HFF-Myc (cell line): ENCODE data around the gene CEP295NL.

ENCODE experiments used
- DNase-seq: peaks from one replicate; pipeline ENCODE4 v3.0.0-alpha.2; 2011; ENCODE audit warnings: low read depth; ENCODE audit errors: extremely low read depth
- H3K4me3 ChIP-seq: replicated peaks from 2 replicates; pipeline ENCODE4 v1.5.1; 2011; ENCODE audit warnings: low read depth, mild to moderate bottlenecking, control low read depth, low read length
- TF ChIP-seq, protein P1 (sequence below): IDR thresholded peaks from 2 replicates; pipeline ENCODE4 v1.5.1; 2012; ENCODE audit warnings: mild to moderate bottlenecking, low read depth, low read length, control low read depth; ENCODE audit errors: missing control alignments

The CEP295NL gene, protein sequence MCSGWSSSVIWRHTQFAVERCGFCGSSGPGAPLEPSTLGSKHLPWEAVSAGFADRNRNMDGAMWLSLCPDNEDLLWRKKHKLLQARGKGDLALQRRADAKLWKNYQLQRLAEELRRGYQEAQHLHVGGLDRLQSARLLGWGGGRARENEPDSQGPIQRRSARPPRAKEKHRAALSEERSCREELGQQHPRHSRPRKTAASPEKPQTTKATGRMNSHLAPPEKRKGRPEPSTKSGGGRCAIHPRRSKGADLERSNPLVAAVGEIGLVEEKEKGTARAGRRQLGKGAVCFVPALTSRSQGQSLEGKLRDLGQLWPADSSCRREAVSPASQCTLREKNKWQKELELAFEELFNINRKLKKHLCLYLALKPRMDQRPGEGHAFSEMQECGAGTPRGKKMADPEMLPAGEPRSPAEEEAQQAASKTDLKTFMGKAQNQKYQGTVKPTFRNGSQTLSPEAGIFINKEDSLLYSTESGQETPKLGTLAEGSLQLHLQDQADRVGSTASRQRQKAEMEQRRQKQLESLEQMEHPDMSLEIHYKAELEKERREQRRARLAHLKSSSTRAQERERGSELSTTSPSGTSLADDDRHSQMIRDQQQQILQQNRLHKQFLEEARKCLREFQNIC

DNA sequence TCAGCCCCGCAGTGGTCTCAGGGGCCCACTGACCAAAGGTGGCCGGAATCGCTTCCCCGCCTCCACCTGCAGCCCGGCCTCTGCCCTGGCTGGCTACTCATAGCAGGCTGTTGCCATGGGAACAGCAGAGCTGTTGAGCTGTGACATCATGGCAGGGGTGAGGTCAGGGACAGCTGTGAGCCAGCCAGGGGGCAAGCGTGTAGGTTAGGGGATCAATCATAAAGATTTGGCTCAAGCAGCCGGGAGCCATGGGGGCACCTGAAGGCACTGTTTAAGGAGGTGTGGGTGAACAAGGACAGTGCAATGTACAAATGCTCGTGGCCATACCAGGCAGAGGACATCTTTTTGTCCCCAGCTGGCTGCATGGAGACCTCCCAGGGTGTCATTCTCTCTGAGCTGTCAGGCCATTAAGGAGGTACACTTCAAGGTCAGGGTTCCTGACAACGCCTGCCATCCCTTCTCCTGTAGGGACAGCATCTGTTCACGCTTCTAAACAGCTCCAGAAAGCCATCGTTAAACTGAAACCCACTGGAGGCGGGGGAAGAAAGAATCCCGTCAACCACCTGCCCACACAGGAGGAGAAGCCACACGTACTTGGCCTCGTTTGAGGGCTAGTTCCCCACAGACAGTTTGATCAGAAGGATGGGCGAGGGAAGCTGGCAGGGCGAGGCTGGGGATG is at the start of gene CEP295NL:
Gene CEP295NL, minus strand, starts transcription at position 101 of the 679 bp plus-strand sequence. CDS start 1,373 bp downstream, outside the sequence.
- no peak for DNase-seq
- TF ChIP-seq, protein P1, sequence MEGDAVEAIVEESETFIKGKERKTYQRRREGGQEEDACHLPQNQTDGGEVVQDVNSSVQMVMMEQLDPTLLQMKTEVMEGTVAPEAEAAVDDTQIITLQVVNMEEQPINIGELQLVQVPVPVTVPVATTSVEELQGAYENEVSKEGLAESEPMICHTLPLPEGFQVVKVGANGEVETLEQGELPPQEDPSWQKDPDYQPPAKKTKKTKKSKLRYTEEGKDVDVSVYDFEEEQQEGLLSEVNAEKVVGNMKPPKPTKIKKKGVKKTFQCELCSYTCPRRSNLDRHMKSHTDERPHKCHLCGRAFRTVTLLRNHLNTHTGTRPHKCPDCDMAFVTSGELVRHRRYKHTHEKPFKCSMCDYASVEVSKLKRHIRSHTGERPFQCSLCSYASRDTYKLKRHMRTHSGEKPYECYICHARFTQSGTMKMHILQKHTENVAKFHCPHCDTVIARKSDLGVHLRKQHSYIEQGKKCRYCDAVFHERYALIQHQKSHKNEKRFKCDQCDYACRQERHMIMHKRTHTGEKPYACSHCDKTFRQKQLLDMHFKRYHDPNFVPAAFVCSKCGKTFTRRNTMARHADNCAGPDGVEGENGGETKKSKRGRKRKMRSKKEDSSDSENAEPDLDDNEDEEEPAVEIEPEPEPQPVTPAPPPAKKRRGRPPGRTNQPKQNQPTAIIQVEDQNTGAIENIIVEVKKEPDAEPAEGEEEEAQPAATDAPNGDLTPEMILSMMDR = no peak
- no peak within 1 kb of the TSS for H3K4me3 ChIP-seq

DNA sequence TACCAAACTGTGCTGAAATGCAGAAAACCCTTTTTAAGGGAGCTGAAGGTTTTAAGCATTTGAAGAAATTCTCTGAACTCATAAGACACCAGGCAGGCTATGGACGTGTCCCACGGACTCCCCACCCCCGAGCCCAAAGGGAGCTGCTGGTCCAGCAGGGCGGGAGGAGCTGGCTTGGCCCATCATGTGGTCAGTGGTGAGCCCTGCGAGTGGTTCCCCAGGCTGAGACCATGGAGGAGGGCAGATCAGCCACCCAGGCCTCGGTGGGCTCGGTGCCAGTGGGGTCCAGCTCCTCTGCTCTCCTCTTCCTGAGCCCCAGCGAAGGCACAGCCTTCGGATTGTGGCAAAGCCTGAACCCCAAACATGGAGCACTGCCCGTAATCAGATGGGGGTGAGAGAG is 49.7 kb upstream of the CEP295NL start:
- no peak for DNase-seq
- no peak overlapping the region for H3K4me3 ChIP-seq
- TF ChIP-seq, protein P1 = no peak

DNA sequence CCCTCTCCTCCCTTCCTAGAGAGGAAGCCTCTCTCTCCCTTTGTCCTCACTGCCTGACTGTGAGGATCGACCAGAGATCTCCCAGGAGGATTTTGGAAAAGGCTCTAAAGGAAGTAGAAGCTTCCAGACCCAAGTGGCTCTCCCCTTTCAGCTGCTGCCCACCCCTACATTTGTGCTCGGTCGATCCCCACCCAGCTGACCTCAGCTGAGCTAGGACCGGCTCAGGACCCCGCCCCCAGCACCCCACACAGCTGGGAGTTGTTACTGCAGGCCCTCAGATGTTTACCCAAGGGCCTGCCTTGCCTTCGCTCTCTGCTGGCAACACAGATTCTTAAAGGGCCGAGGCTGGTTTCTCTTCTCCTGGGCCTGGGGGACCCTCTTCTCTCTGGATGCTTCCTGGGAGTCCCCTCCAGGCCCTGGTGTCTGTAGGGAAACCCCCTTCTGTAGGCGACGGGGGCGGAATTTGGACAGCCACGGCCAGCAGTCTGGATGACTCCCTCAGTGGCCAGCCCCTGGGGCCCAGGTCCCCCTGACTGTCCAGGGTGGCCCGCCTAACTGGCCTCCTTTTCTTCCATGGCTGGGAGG is 49.1 kb upstream of the CEP295NL start:
- DNase-seq = no peak
- TF ChIP-seq, protein P1 = no peak

DNA sequence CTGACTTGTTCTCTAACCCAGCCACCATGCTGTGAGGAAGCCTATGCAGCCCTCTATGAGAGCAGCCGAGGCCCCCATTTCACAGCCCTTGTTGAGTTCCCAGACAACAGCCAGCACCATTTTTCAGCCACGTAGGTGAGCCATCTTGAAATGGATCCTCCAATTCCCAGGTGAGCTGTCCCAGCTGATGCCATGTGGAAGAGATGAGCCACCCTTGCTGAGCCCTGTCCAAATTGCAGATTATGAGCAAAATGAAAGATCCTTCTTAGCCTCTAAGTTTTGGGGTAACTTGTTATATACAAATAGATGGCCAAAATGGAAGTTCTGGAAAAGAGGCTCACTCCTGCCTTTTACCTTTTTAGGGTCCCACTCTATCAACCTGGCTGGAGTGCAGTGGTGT is 47.9 kb upstream of the CEP295NL start:
- no peak for DNase-seq
- TF ChIP-seq, protein P1 = no peak
- H3K4me3 ChIP-seq = no peak overlapping the region

More for the DNA sequence above, 49.1 kb upstream of the CEP295NL start:
- H3K4me3 ChIP-seq = no peak overlapping the region

DNA sequence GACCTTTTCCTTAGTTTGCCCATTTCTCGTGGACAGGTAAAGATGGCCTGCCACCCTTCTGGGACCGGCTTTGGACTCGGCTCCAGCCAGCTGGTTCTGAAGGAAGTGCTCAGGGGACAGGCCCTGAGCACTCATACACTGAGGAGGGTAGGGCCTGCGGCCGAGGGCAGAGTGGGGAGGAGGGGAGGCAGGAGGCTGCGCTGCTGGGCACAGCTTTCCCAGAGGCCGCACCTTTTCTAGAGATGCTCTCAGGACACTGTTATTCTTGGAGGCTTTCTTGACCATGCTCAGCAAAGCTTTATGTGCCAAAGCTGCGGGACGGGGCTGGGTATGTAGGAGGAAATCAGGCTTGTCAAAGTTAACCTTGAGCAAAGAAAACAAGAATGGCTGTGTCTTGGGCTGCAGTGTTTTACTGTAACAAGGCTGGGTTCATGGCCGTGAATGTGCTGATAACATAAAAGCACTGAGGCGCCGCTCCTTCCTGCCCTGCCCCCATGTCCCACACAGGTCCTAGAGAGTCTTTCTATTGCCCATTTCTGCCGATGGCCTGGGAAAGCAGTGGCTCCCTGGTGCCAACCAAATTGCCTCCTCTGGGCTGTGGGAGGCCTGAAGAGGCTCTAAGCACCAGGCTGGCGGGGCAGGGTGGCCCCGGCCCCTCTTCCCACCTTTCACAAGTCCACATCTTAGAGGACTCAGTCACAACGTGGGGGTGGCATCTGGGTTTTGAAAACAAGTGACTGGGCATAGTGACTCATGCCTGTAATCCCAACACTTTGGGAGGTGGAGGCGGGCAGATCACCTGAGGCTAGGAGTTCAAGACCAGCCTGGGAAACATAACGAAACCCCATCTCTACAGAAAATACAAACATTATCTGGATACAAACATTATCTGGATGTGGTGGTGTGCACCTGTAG is 44.5 kb upstream of the CEP295NL start:
- no peak overlapping the region for H3K4me3 ChIP-seq
- DNase-seq = no peak
- TF ChIP-seq, protein P1 = no peak

DNA sequence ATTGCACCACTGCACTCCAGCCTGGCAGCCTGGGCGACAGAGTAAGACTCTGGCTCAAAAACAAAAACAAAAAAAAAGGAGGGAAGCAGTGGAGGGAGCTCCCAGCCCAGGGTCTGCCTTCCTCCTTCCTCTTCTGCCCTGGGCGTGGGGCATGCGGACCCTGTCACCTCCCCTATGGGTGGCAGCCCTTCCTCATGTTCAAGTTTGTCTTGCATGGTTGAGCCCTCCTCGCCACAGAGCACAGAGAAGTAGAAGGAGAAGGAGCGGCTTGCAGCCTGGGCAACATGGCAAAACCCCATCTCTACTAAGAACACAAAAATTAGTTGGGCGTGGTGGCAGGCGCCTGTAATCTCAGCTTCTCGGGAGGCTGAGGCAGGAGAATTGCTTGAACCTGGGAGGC is 43.6 kb upstream of the CEP295NL start:
- no peak for DNase-seq
- no peak overlapping the region for H3K4me3 ChIP-seq
- TF ChIP-seq, protein P1 = no peak
